HepG2 (cell line): ENCODE data around the gene ATG5. TPM values are rescaled to one million over a fixed set of nuclear protein-coding genes. Genes with fewer than 3 reads are reported as not detected.

ENCODE experiments used
- ATAC-seq: fragments of 200-7000 bp; cut with Tn5 transposase; 3 replicates; pipeline ENCODE4 v1.9.1; 2020; ENCODE audit warnings: mild to moderate bottlenecking, moderate library complexity
- BruUV-seq: library from RNA; stranded (reverse); fragments of 400-500 nt; replicated peaks from 2 replicates; lab custom pipeline; 2021; lab: Mats Ljungman, UMichigan
- CTCF ChIA-PET: fragments of 300-600 bp; formaldehyde crosslinking; extraction: SDS; loops from one replicate; lab custom pipeline; 2021; ENCODE audit warnings: low total read pairs, inconsistent platforms, low intra/inter-chr PET ratio; lab: Yijun Ruan, JAX
- POLR2A ChIA-PET: fragments of 350-600 bp; sonication (Branson Sonifier 250); formaldehyde crosslinking; loops from one replicate; lab custom pipeline; 2020; ENCODE audit warnings: antibody characterized with exemption, inconsistent platforms; lab: Yijun Ruan, JAX
- DNase-seq: peaks from one replicate; pipeline ENCODE4 v3.0.0-alpha.2; 2015; ENCODE audit warnings: low spot score
- FAIRE-seq: peaks from 3 replicates; lab custom pipeline; 2011; peaks lifted over from hg19 to GRCh38; lab: Jason Lieb, UNC
- H2AFZ ChIP-seq: one replicate; pipeline ENCODE4 v1.6.1; 2011; ENCODE audit warnings: low read length, inconsistent platforms
- H3K27ac ChIP-seq: fragments of 300-600 bp; 3 replicates; pipeline ENCODE4 v1.8.0; 2011; ENCODE audit warnings: mixed run types, mild to moderate bottlenecking, mixed read lengths, low read length, inconsistent platforms; ENCODE audit not compliant: insufficient read depth; ENCODE audit errors: extremely low read length
- H3K27me3 ChIP-seq, 2 experiments: fragments of 200-600 bp in 1 of 2; 2 replicates in 1 of 2; 3 replicates in 1 of 2; pipeline versions ENCODE4 v1.6.0 to v1.8.0; 2011; ENCODE audit warnings: low read length in 2 of 2, mild to moderate bottlenecking in 2 of 2, moderate library complexity in 2 of 2, inconsistent platforms in 1 of 2; ENCODE audit not compliant: insufficient read depth in 2 of 2, control insufficient read depth in 1 of 2
- H3K36me3 ChIP-seq, 2 experiments: fragments of 200-600 bp in 1 of 2; replicated peaks in 1 of 2; 2 replicates in 1 of 2; 3 replicates in 1 of 2; pipeline versions ENCODE4 v1.5.1 to v1.8.0; 2011; ENCODE audit warnings: low read length in 2 of 2, inconsistent platforms in 1 of 2; ENCODE audit not compliant: insufficient read depth in 2 of 2, control insufficient read depth in 1 of 2
- H3K4me1 ChIP-seq: 2 replicates; pipeline ENCODE4 v1.5.1; 2012; ENCODE audit warnings: low read length, inconsistent platforms; ENCODE audit not compliant: insufficient read depth
- H3K4me2 ChIP-seq: 2 replicates; pipeline ENCODE4 v1.6.0; 2011; ENCODE audit warnings: low read depth, low read length, inconsistent platforms
- H3K4me3 ChIP-seq, 3 experiments: fragments of 200-600 bp in 1 of 3; sonication (generic), shearing (Covaris generic) in 1 of 3; replicated peaks in 1 of 3; 2 replicates each; pipeline ENCODE4 v1.5.1; 2011 to 2016; ENCODE audit warnings: low read length in 3 of 3, inconsistent platforms in 2 of 3, low read depth in 2 of 3, mild to moderate bottlenecking in 2 of 3, control low read depth in 1 of 3, mixed read lengths in 1 of 3; ENCODE audit not compliant: insufficient read depth in 1 of 3
- H3K79me2 ChIP-seq: one replicate; pipeline ENCODE4 v1.6.1; 2011; ENCODE audit warnings: low read length, inconsistent platforms; ENCODE audit not compliant: insufficient read depth
- H3K9ac ChIP-seq: 2 replicates; pipeline ENCODE4 v1.6.0; 2011; ENCODE audit warnings: mild to moderate bottlenecking, low read depth, low read length, inconsistent platforms; ENCODE audit not compliant: insufficient read depth
- H3K9me3 ChIP-seq: 2 replicates; pipeline ENCODE4 v1.5.1; 2012; ENCODE audit warnings: mild to moderate bottlenecking, low read length
- H4K20me1 ChIP-seq: 2 replicates; pipeline ENCODE4 v1.6.0; 2011; ENCODE audit warnings: inconsistent platforms, mild to moderate bottlenecking, low read length, moderate library complexity; ENCODE audit not compliant: insufficient read depth
- NONO ChIP-seq, 2 experiments: fragments of 450-650 bp in 1 of 2; sonication (generic) in 1 of 2; formaldehyde crosslinking in 1 of 2; IDR thresholded peaks in 1 of 2; conservative IDR thresholded peaks in 1 of 2; 2 replicates each; pipeline versions ENCODE4 v1.6.1 to v1.8.0; 2017 to 2022; ENCODE audit warnings: mild to moderate bottlenecking in 1 of 2, missing genetic modification reagents in 1 of 2, moderate library complexity in 1 of 2
- PHF8 ChIP-seq: sonication (generic); formaldehyde crosslinking; IDR thresholded peaks from 2 replicates; pipeline ENCODE4 v1.5.0; 2020; ENCODE audit warnings: missing genetic modification reagents
- RXRB ChIP-seq: IDR thresholded peaks from 2 replicates; pipeline ENCODE4 v1.6.1; 2016; ENCODE audit warnings: borderline replicate concordance, missing genetic modification reagents, missing compliant biosample characterization
- SUZ12 ChIP-seq: fragments of 150-350 bp; IDR thresholded peaks from 2 replicates; pipeline ENCODE4 v1.6.1; 2014; ENCODE audit warnings: low read depth, low read length
- ZBTB38 ChIP-seq: sonication (generic); formaldehyde crosslinking; IDR thresholded peaks from 2 replicates; pipeline ENCODE4 v1.5.1; 2020; ENCODE audit warnings: mild to moderate bottlenecking, missing genetic modification reagents
- ZFP62 ChIP-seq: sonication (generic); formaldehyde crosslinking; IDR thresholded peaks from 2 replicates; pipeline ENCODE4 v1.4.0; 2020; ENCODE audit warnings: missing genetic modification reagents
- ZNF674 ChIP-seq: sonication (generic); formaldehyde crosslinking; IDR thresholded peaks from 2 replicates; pipeline ENCODE4 v1.5.0; 2020; ENCODE audit warnings: low read depth, mild to moderate bottlenecking, missing genetic modification reagents
- ZNF678 ChIP-seq: sonication (generic); formaldehyde crosslinking; IDR thresholded peaks from 2 replicates; pipeline ENCODE4 v1.4.0; 2020; ENCODE audit warnings: mild to moderate bottlenecking, missing genetic modification reagents
- ZNF737 ChIP-seq: sonication (generic); formaldehyde crosslinking; IDR thresholded peaks from 2 replicates; pipeline ENCODE4 v1.5.0; 2020; ENCODE audit warnings: missing genetic modification reagents, mild to moderate bottlenecking, borderline replicate concordance
- ZNF776 ChIP-seq: sonication (generic); formaldehyde crosslinking; IDR thresholded peaks from 2 replicates; pipeline ENCODE4 v1.4.0; 2020; ENCODE audit warnings: mild to moderate bottlenecking, missing genetic modification reagents
- ZNF790 ChIP-seq: sonication (generic); formaldehyde crosslinking; IDR thresholded peaks from 2 replicates; pipeline ENCODE4 v1.8.0; 2022; ENCODE audit warnings: missing genetic modification reagents, mild to moderate bottlenecking, borderline replicate concordance
- WGBS: methylation state at CpG from one replicate; pipeline ENCODE4 v1.1.6; 2017; ENCODE audit warnings: low lambda C conversion rate; 5-methylcytosine and 5-hydroxymethylcytosine counted together
- in situ Hi-C: cut with HindIII; loops from 2 replicates; pipeline ENCODE4 v1.10.0; 2017; ENCODE audit warnings: low pct_unique_long_range_greater_than_20kb; ENCODE audit not compliant: extremely low pct_ligation_motif_present
- intact Hi-C: fragments of 100-400 bp; cut with micrococcal nuclease; formaldehyde crosslinking; loops from one replicate; pipeline ENCODE4 v1.10.0; 2022; ENCODE audit not compliant: unreplicated experiment
- polyA plus RNA-seq, 8 experiments: library from polyadenylated mRNA; depleted of rRNA in 3 of 8; stranded (reverse) in 7 of 8; unstranded in 1 of 8; fragments of >200 nt; fragmentation: Illumina TruSeq in 4 of 8; extraction: Trizol in 4 of 8; gene quantifications; 2 replicates each; pipeline versions ENCODE4 v1.2.1 to v1.2.3, GENCODE V29; 2011 to 2016; ENCODE audit warnings: low read depth in 4 of 8, missing spikeins in 1 of 8, mixed read lengths in 1 of 8; ENCODE audit not compliant: insufficient read depth in 1 of 8
- total RNA-seq, 5 experiments: library from RNA; depleted of rRNA; stranded (reverse); fragments of >200 nt; fragmentation: Illumina TruSeq; extraction: Trizol; gene quantifications; 2 replicates each; pipeline ENCODE4 v1.2.3, GENCODE V29; 2016; ENCODE audit warnings: low read depth in 1 of 5

Gene ATG5
- total and polyA plus RNA-seq, 2 of the 13 experiments (the other 11 are each of a cell fraction or from before 2014, with no cell fraction given): 21.3 to 48.0 TPM

- Histone ChIP-seq H3K4me3 (no peak overlapping the region), H3K27me3 (no peaks in the 10 kb centered on the region; a peak in 1 of 5 replicates), H3K27ac (no peak overlapping the region), H3K9ac (no peak overlapping the region), H3K36me3 (peaks cover 2 to 13% of the 10 kb centered on the region in 2 experiments; a peak in 3 of 5 replicates), H3K9me3 (no peaks in the 10 kb centered on the region), H4K20me1 (no peaks in the 10 kb centered on the region), H3K4me2 (no peak overlapping the region), H2AFZ (no peak overlapping the region), H3K79me2 (no peaks in the 10 kb centered on the region), H3K4me1 (no peaks in the 10 kb centered on the region)
- WGBS: 100% methylated on average over 1 of the region's 1 CpG
- FAIRE-seq (no peak), DNase-seq (no peak), ATAC-seq (no peak)
- no TSS peak for BruUV-seq
- TF ChIP-seq NONO (IDR thresholded peaks at IDR 0.05) (no peak), NONO (CRISPR knock-in tag; conservative IDR thresholded peaks at IDR 0.05) (no peak), PHF8 (CRISPR knock-in tag) (no peak), RXRB (CRISPR knock-in tag) (no peak), ZBTB38 (CRISPR knock-in tag) (no peak), ZNF790 (CRISPR knock-in tag) (no peak), ZFP62 (CRISPR knock-in tag) (no peak), ZNF678 (CRISPR knock-in tag) (no peak), ZNF674 (no peak), ZNF776 (CRISPR knock-in tag) (no peak), ZNF737 (CRISPR knock-in tag) (no peak), SUZ12 (no peak)
- ChIA-PET POLR2A (no interaction called here), CTCF (no interaction called here)
- in situ Hi-C loops: no loop called here
- intact Hi-C loops: no loop called here
Measured at GRCh38 chr6:106279179-106279578, 46.4 kb downstream of the ATG5 start.
